Heart right ventricle (tissue), 16 donors: ENCODE results near the gene MRPL38. TPM values are rescaled to one million over a fixed set of nuclear protein-coding genes. Genes with fewer than 3 reads are reported as not detected.
"Not testable (repeated sequence)": the region's sequence is repeated elsewhere in the genome, so short reads cannot be mapped to it uniquely, and the experiment has no call there.

ENCODE experiments used
- ATAC-seq, 8 donors: fragments of 200-7000 bp; cut with Tn5 transposase; one replicate each; pipeline ENCODE4 v1.9.1; 2020; ENCODE audit warnings: mild to moderate bottlenecking in 8 of 8, moderate library complexity in 8 of 8, moderate number of reproducible peaks in 1 of 8
- DNase-seq, 2 donors: peaks; one replicate each; pipeline ENCODE4 v3.0.0-alpha.2; 2020
- H3K27ac ChIP-seq, 10 donors: fragments of 200-600 bp; sonication (generic) in 2 of 10; one replicate each; pipeline versions ENCODE4 v1.5.0 to v1.8.0; 2020 to 2022; ENCODE audit warnings: mild to moderate bottlenecking in 3 of 10
- H3K27me3 ChIP-seq, 7 donors: fragments of 200-600 bp; one replicate each; pipeline ENCODE4 v1.8.0; 2021 to 2022; ENCODE audit warnings: mild to moderate bottlenecking in 2 of 7
- H3K36me3 ChIP-seq, 9 donors: fragments of 200-600 bp; sonication (generic) in 1 of 9; one replicate each; pipeline versions ENCODE4 v1.5.0 to v1.8.0; 2020 to 2022; ENCODE audit warnings: mild to moderate bottlenecking in 2 of 9
- H3K4me1 ChIP-seq, 9 donors: fragments of 200-600 bp; sonication (generic) in 1 of 9; one replicate each; pipeline versions ENCODE4 v1.5.0 to v1.8.0; 2020 to 2022; ENCODE audit warnings: mild to moderate bottlenecking in 4 of 9
- H3K4me3 ChIP-seq, 10 donors: fragments of 200-600 bp; sonication (generic) in 2 of 10; one replicate each; pipeline versions ENCODE4 v1.5.0 to v1.8.0; 2020 to 2022; ENCODE audit warnings: mild to moderate bottlenecking in 7 of 10, moderate library complexity in 2 of 10
- H3K9me3 ChIP-seq, 11 donors: fragments of 200-600 bp in 10 of 11; sonication (generic) in 2 of 11; one replicate each; pipeline versions ENCODE4 v1.5.0 to v1.8.0; 2013 to 2022; ENCODE audit warnings: mild to moderate bottlenecking in 2 of 11, control low read depth in 1 of 11, moderate library complexity in 1 of 11
- WGBS, 2 donors: extraction: QIAGEN DNeasy Blood & Tissue Kit; methylation state at CpG; one replicate each; pipeline ENCODE4 v1.1.7; 2013; ENCODE audit warnings: inconsistent platforms in 1 of 2; 5-methylcytosine and 5-hydroxymethylcytosine counted together
- intact Hi-C, 10 donors: fragments of 100-400 bp; cut with DNase I; formaldehyde crosslinking; loops; one replicate each; pipeline versions ENCODE4 v1.11.1 to v1.14.2; 2022
- polyA plus RNA-seq, 2 donors: library from polyadenylated mRNA; stranded (reverse); fragments of 200-250 nt; gene quantifications; one replicate each; pipeline ENCODE4 v1.2.3, GENCODE V29; 2013
- total RNA-seq, 10 donors: library from RNA; stranded (reverse); fragmentation: NEBNext Ultra II Directional in 3 of 10; extraction: Animal tissue kit (Norgen Biotek cat#: 25700) in 3 of 10; gene quantifications; one replicate each; pipeline versions ENCODE4 v1.2.1 to v1.2.4, GENCODE V29; 2021 to 2023
- TF ChIP-seq, protein P1 (sequence below), 9 donors: fragments of 200-600 bp; sonication (generic) in 2 of 9; IDR thresholded peaks; one replicate each; pipeline versions ENCODE4 v1.5.0 to v1.8.0; 2021 to 2022; ENCODE audit warnings: antibody characterized with exemption in 9 of 9, mild to moderate bottlenecking in 5 of 9, moderate library complexity in 1 of 9
- donor health status: Arrhythmogenic right ventricular cardiomyopathy.
- donor health status: ischemic (EF 13 %, LVEDD 7.1; RV severe dilation, severe dysfunction).
- donor health status: healthy with polysubstance abuse.
- donor health status: DM: no; HTN: yes; CAD: no.
- donor health status: DM: no; HTN: no; CAD: no.
- donor health status: ischemic (EF 25% LVEDD 6.9; RV normal size, moderate dysfunction).
- donor health status: ischemic (EF 25% LVEDD 5.7; RV mildly dilated, moderate dysfunction).
- donor health status: healthy.
- donor health status: DM: yes; HTN: yes; CAD: no.
- donor health status: Ischemic cardiomyopathy.
- donor health status: ischemic (EF 35%, LVEDD 5.7; RV mildly dilated, moderate dysfunction).
- donor health status: nonischemic (EF 11% LVEDD 7.7; RV severe dilation, severe dysfunction).
- donor health status: DM: yes; HTN: yes; CAD: no.
- donor health status: PGD.
- donor health status: ischemic (EF 29% LVEDD 5.4; RV normal size, mild dysfunction).
- donor health status: nonischemic (EF 23%, LVEDD 6.1; RV moderate dilation, normal function).

MRPL38 gene
- total and polyA plus RNA-seq, 12 donors = 86.0 to 160 (median 96.5) TPM

DNA sequence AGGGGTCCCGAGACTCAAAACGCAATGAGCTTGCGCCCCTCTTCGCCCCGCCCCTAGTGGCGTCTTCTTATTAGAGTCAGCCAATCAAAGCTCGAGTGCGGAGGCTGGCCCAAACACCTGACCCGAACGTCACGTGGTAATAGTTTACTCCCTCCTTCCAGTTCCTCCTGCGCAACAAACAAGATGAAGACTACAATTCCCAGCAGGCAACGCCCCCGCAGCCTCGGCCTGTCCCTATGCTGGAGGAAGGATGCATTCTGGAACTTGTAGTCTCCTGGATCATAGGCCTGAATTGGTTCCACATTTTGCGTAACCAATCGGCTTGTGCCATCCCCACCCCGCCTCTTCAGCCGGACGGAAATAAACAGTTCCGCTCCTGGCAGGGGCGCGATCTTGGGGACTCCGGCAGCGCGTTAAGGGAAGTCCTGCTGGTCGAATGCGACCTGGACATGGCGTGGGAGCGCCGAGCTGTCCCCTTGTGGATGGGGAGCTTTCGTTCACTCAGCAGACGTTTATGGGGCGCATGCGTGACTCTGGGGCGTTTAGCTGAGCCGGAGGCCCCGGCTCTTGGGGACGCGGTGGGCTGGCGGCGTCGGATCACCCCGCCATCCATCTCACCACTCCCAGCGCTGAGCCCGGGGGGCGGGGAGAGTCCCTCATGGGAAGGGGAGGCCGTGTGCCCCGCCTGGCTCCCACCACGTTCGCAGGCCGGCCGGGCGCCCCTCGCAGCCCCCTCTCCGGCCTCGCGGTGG is 49.2 kb downstream of the MRPL38 start, which contains the start of gene WBP2:
Gene WBP2, minus strand, starts transcription at position 26 of the 752 bp plus-strand sequence. CDS start 38 bp downstream, outside the sequence.
- intact Hi-C loops = loop anchor here in 5 of 10 donors (1.0 to 5.0 kb wide), 6 partner anchors 23 to 73 kb away; partner anchors contain the start of genes UNK (in 4 of the 5), TRIM65 (in 3 of the 5) and TRIM47 (in 1 of the 5)
- peak; percentile 94 to 99 for DNase-seq
- Histone ChIP-seq H3K9me3 (no peaks in the 10 kb centered on the region), H3K4me3 (peak within 1 kb of the TSS; percentile 79 to 97 (median 83)), H3K27me3 (no peaks in the 10 kb centered on the region), H3K27ac (peak within 1 kb of the TSS; percentile 96 to 99 (median 98)), H3K4me1 (peaks cover 27 to 76% (median 61%) of the 10 kb centered on the region in 9 donors), H3K36me3 (peaks cover 0 to 30% (median 7%) of the 10 kb centered on the region in 9 donors)
- TF ChIP-seq, protein P1, sequence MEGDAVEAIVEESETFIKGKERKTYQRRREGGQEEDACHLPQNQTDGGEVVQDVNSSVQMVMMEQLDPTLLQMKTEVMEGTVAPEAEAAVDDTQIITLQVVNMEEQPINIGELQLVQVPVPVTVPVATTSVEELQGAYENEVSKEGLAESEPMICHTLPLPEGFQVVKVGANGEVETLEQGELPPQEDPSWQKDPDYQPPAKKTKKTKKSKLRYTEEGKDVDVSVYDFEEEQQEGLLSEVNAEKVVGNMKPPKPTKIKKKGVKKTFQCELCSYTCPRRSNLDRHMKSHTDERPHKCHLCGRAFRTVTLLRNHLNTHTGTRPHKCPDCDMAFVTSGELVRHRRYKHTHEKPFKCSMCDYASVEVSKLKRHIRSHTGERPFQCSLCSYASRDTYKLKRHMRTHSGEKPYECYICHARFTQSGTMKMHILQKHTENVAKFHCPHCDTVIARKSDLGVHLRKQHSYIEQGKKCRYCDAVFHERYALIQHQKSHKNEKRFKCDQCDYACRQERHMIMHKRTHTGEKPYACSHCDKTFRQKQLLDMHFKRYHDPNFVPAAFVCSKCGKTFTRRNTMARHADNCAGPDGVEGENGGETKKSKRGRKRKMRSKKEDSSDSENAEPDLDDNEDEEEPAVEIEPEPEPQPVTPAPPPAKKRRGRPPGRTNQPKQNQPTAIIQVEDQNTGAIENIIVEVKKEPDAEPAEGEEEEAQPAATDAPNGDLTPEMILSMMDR (IDR thresholded peaks at IDR 0.05) = peak in 8 of 9 donors; percentile 17 to 77 (median 53)
- WGBS, 2 donors = 0% methylated on average over 54 to 58 of the region's 58 CpGs
- ATAC-seq = peak; percentile 90 to 96 (median 93)

DNA sequence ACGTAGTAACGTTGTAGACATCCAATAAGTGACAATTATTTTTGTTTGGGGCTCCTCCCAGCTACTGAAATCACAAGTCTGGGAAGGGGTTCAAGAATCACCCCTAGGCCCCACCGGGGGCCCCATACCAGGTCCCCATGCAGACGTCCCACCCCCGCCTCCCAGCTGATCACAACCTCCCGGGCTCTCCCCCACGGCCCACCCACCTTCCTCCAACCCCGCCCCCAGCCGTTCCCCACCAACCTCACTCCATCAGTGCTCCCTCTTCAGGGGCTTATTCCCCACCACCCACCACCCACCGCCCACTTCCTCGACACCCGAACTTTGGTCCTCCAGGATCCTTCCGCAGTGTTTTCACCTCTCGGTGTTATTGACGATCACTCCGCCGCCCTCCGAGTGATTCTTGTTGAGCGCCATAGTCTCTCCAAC is 49.8 kb downstream of the MRPL38 start:
- DNase-seq (no peak), ATAC-seq (peak; percentile 1 to 28 (median 16))
- intact Hi-C loops = loop anchor here in 5 of 10 donors (1.0 to 5.0 kb wide), 6 partner anchors 24 to 73 kb away; partner anchors contain the start of genes UNK (in 4 of the 5), TRIM65 (in 3 of the 5) and TRIM47 (in 1 of the 5)
- TF ChIP-seq, protein P1 (IDR thresholded peaks at IDR 0.05) = no peak
- H3K36me3 ChIP-seq = peaks cover 0 to 36% (median 9%) of the 10 kb centered on the region in 9 donors
- peaks cover 32 to 82% (median 67%) of the 10 kb centered on the region in 9 donors for H3K4me1 ChIP-seq
- H3K27me3 ChIP-seq = no peaks in the 10 kb centered on the region
- H3K9me3 ChIP-seq = no peaks in the 10 kb centered on the region
- H3K27ac ChIP-seq = peak overlapping the region; percentile 70 to 99 (median 98)
- WGBS, 2 donors = 1% methylated on average over 18 to 19 of the region's 19 CpGs
- peak overlapping the region; percentile 63 to 85 (median 82) for H3K4me3 ChIP-seq

DNA sequence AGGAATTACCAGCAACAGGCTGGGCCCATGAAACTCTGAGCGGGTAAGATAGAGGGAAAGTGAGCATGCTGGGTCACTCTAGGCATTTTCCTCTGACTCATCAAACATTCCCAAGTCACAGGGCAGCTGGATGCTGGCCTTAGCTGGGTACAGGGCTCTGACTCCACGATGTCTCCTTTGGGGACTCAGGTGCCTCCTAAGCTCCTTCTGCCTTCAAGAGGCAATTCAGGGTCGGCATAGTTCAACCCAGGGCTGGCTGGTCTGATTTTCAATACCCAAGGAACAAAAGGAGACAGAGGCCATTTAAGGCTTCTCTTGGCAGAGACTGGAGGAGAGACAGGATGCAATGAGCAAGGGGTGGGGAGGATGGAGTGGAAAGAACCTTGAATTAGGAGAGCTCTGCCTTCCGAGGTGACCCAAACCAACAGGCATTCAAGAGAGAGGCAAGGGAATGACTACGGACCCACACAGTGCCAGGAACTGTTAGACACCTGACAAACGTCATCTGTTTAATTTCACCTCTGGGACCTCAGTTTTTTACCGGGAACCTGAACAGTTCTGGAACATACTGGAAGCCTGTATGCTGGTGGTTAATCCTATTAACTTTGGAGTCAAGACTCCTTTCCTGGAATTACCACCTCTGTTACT is 50.5 kb downstream of the MRPL38 start:
- DNase-seq (no peak), ATAC-seq (peak in 3 of 8 donors; percentile 0 to 11 (median 3))
- TF ChIP-seq, protein P1 (IDR thresholded peaks at IDR 0.05) = no peak
- H3K36me3 ChIP-seq = peaks cover 0 to 43% (median 9%) of the 10 kb centered on the region in 9 donors
- intact Hi-C loops = loop anchor here in 3 of 10 donors (2.0 kb wide), 3 partner anchors 25 to 69 kb away; partner anchors contain the start of genes UNK (in 2 of the 3), TRIM47 (in 1 of the 3) and TRIM65 (in 1 of the 3)
- H3K27ac ChIP-seq = peak overlapping the region; percentile 70 to 99 (median 98)
- H3K4me1 ChIP-seq = peaks cover 36 to 84% (median 73%) of the 10 kb centered on the region in 9 donors
- no peaks in the 10 kb centered on the region for H3K27me3 ChIP-seq
- 17 to 18% methylated on average over 7 of the region's 7 CpGs for WGBS, 2 donors
- no peaks in the 10 kb centered on the region for H3K9me3 ChIP-seq
- H3K4me3 ChIP-seq = peak overlapping the region; percentile 63 to 85 (median 82)

DNA sequence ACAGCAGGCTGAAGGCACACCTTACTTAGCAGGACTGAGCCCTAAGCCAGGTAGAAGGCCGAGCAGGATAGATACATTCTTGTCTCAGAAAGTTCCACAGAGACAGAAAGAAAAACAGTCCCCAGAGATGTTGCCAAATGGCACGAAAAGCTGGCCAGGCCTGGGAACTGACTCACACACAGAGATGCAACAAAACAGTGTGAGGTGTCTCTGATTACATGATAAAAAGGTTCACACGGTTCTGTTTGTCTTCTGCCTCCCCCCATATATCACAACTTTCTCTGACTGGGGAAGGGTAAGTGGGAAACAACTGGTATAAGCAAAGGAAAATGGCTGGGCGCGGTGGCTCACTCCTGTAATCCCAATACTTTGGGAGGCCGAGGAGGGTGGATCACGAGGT is 51.3 kb downstream of the MRPL38 start:
- Histone ChIP-seq H3K4me3 (peak overlapping the region in 5 of 10 donors; percentile 81 to 85 (median 83)), H3K27ac (peak overlapping the region in 9 of 10 donors; percentile 86 to 99 (median 98)), H3K4me1 (peaks cover 36 to 85% (median 73%) of the 10 kb centered on the region in 9 donors), H3K27me3 (no peaks in the 10 kb centered on the region), H3K36me3 (peaks cover 0 to 51% (median 10%) of the 10 kb centered on the region in 9 donors), H3K9me3 (no peaks in the 10 kb centered on the region)
- 69 to 72% methylated on average over 7 of the region's 7 CpGs for WGBS, 2 donors
- ATAC-seq (no peak), DNase-seq (no peak)
- intact Hi-C loops = no loop called here
- TF ChIP-seq, protein P1 (IDR thresholded peaks at IDR 0.05) = no peak

DNA sequence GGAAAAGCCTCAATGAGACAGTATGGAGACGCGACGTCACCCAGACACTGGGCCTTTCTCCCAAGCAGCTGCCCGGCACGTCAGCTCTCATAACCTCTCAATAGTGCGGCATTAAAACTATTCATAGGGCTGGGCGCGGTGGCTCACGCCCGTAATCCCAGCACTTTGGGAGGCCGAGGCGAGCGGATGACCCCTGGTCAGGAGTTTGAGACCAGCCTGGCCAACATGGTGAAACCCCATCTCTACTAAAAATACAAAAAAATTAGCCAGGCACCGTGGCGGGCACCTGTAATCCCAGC is 53.0 kb downstream of the MRPL38 start:
- Histone ChIP-seq H3K27ac (peak overlapping the region; percentile 11 to 92 (median 82)), H3K4me1 (peaks cover 46 to 90% (median 83%) of the 10 kb centered on the region in 9 donors), H3K36me3 (peaks cover 0 to 69% (median 28%) of the 10 kb centered on the region in 9 donors)
- DNase-seq, H3K4me3 ChIP-seq, intact Hi-C loops, H3K27me3 ChIP-seq, ATAC-seq, H3K9me3 ChIP-seq: not testable (repeated sequence)
- 92 to 94% methylated on average over 15 of the region's 15 CpGs for WGBS, 2 donors
